ENCODE results near the gene HECTD1. TPM values are rescaled to one million over a fixed set of nuclear protein-coding genes. Genes with fewer than 3 reads are reported as not detected.

The HECTD1 gene
- total and polyA plus RNA-seq, 3 donors from 2014 or later, result 124 to 235 (median 232) TPM

DNA sequence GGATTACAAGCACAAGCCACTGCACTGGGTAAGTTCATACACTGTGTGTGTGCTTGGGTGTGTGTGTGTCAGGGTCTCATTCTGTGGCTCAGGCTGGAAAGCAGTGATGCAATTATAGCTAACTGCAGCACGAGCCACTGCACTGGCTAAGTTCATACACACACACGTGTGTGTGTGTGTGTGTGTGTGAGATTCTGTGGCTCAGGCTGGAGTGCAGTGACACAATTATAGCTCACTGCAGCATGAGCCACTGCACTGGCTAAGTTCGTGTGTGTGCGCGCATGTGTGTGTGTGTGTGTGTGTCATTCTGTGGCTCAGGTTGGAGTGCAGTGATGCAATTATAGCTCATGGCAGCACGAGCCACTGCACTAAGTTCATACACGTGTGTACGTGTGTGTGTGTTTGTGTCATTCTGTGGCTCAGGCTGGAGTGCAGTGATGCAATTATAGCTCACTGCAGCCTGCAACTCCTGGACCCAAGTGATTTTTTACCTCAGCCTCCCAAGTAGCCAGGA is 85.4 kb downstream of the HECTD1 start:
- intact Hi-C loops (cut with DNase I; ENCODE audit: low total_unique reads), result no loop called here
- WGBS, 2 donors, result 72 to 84% methylated on average over 8 of the region's 8 CpGs

DNA sequence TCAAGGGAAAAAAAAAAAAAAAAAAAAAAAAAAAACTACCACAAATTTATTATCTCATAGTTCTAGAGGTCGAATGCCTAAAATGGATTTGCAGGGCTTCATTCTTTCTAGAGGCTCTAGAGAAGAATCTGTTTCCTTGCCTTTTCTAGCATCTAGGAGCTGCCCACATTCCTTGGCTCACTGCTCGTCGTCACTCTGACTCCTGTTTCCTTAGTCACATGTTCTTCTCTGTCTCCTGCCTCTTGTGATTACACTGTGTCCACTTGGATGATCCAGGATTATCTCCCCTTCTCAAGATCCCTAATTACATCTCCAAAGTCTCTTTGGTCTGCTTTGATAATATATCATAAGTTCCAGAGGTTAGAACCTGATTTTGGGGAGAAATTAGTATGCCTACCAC is 88.7 kb downstream of the HECTD1 start:
- H3K36me3 ChIP-seq (ENCODE audit: low read depth, missing control alignments), result no peaks in the 10 kb centered on the region
- no peak for DNase-seq
- H3K4me3 ChIP-seq, result no peak overlapping the region
- no peaks in the 10 kb centered on the region for H3K9me3 ChIP-seq
- intact Hi-C loops (cut with DNase I; ENCODE audit: low total_unique reads), result no loop called here
- H3K27ac ChIP-seq, result no peak overlapping the region
- 63 to 69% methylated on average over 3 of the region's 3 CpGs for WGBS, 2 donors
- no peak for TF ChIP-seq POLR2A (IDR thresholded peaks at IDR 0.05)
- TF ChIP-seq, protein P1, sequence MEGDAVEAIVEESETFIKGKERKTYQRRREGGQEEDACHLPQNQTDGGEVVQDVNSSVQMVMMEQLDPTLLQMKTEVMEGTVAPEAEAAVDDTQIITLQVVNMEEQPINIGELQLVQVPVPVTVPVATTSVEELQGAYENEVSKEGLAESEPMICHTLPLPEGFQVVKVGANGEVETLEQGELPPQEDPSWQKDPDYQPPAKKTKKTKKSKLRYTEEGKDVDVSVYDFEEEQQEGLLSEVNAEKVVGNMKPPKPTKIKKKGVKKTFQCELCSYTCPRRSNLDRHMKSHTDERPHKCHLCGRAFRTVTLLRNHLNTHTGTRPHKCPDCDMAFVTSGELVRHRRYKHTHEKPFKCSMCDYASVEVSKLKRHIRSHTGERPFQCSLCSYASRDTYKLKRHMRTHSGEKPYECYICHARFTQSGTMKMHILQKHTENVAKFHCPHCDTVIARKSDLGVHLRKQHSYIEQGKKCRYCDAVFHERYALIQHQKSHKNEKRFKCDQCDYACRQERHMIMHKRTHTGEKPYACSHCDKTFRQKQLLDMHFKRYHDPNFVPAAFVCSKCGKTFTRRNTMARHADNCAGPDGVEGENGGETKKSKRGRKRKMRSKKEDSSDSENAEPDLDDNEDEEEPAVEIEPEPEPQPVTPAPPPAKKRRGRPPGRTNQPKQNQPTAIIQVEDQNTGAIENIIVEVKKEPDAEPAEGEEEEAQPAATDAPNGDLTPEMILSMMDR (IDR thresholded peaks at IDR 0.05), result no peak
- no peaks in the 10 kb centered on the region for H3K4me1 ChIP-seq
- no peaks in the 10 kb centered on the region for H3K27me3 ChIP-seq

More for the DNA sequence above, 85.4 kb downstream of the HECTD1 start:
- no peaks in the 10 kb centered on the region for H3K27me3 ChIP-seq
- no peak overlapping the region for H3K27ac ChIP-seq
- H3K9me3 ChIP-seq, result no peaks in the 10 kb centered on the region
- no peaks in the 10 kb centered on the region for H3K36me3 ChIP-seq (ENCODE audit: low read depth, missing control alignments)
- H3K4me1 ChIP-seq, result no peaks in the 10 kb centered on the region
- H3K4me3 ChIP-seq, result no peak overlapping the region
- TF ChIP-seq, protein P1 (IDR thresholded peaks at IDR 0.05), result no peak
- no peak for TF ChIP-seq POLR2A (IDR thresholded peaks at IDR 0.05)
- DNase-seq, result no peak

DNA sequence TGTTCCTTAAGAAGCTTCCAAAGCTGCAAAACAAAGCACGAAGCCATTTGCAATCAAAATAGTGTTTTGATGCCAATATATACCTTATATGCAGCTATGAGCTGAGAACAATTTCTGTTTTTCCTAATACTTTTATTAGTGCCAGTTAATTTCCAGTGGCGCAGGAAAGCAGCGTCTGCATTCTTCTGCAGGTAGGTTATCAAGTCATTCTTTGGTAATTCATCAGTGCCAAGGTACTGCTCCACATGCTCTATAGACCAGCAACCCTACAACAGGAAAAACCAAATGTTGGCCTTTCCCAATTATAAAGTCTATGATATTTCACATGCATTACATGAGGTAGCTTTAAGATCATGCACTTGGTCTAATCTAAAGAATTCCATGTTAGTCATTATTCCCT is 93.8 kb downstream of the HECTD1 start:
- no peaks in the 10 kb centered on the region for H3K27me3 ChIP-seq
- no peaks in the 10 kb centered on the region for H3K9me3 ChIP-seq
- no peak overlapping the region for H3K27ac ChIP-seq
- WGBS, 2 donors, result 90 to 93% methylated on average over 3 of the region's 3 CpGs
- no peak for DNase-seq
- intact Hi-C loops (cut with DNase I; ENCODE audit: low total_unique reads), result no loop called here
- no peaks in the 10 kb centered on the region for H3K36me3 ChIP-seq (ENCODE audit: low read depth, missing control alignments)
- no peaks in the 10 kb centered on the region for H3K4me1 ChIP-seq
- no peak overlapping the region for H3K4me3 ChIP-seq
- TF ChIP-seq, protein P1 (IDR thresholded peaks at IDR 0.05), result no peak
- no peak for TF ChIP-seq POLR2A (IDR thresholded peaks at IDR 0.05)

DNA sequence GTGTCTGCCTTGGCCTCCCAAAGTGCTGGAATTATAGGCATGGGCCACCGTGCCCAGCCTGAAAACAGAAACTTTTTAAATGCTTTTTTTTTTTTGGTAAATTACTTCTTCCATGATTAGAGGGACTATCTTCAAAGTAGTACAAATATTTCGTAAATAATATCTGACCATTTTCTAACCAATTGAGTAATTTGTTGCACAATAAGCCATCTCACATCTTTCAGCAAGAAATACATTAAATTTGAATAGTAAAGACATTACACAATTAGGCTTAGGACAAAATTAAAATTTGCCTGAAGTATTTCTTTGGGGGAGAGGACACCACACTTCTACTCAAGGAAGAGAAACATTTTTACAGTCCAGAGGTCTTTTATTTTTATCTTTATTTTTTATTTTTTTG is 96.7 kb downstream of the HECTD1 start:
- Histone ChIP-seq H3K9me3 (no peaks in the 10 kb centered on the region), H3K4me1 (no peaks in the 10 kb centered on the region), H3K27ac (no peak overlapping the region), H3K27me3 (no peaks in the 10 kb centered on the region), H3K36me3 (ENCODE audit: low read depth, missing control alignments) (no peaks in the 10 kb centered on the region), H3K4me3 (no peak overlapping the region)
- WGBS, 2 donors, result 88 to 100% methylated on average over 2 of the region's 2 CpGs
- DNase-seq, result no peak
- intact Hi-C loops (cut with DNase I; ENCODE audit: low total_unique reads), result no loop called here
- TF ChIP-seq, protein P1 (IDR thresholded peaks at IDR 0.05), result no peak
- no peak for TF ChIP-seq POLR2A (IDR thresholded peaks at IDR 0.05)

DNA sequence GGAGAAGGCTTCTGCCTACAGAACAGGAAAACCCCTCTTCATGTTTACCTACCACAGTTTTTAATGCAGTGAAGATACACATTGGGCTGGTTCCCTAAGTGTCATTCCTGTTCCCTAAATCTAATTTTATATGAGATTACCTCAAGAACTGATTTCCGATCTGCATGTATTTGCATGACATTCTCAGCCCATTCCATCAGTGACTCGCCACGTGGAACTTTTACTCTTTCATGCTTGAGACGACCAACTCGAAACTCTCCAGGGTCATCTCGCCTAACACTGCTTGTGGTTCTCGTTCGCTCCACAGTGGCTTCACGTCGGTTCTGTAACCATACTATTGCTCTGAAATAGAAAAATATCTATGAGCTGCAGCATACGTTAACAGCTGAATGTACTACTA is 98.3 kb downstream of the HECTD1 start:
- H3K4me3 ChIP-seq, result no peak overlapping the region
- no peaks in the 10 kb centered on the region for H3K36me3 ChIP-seq (ENCODE audit: low read depth, missing control alignments)
- no peak for TF ChIP-seq POLR2A (IDR thresholded peaks at IDR 0.05)
- TF ChIP-seq, protein P1 (IDR thresholded peaks at IDR 0.05), result no peak
- DNase-seq, result no peak
- no peaks in the 10 kb centered on the region for H3K4me1 ChIP-seq
- intact Hi-C loops (cut with DNase I; ENCODE audit: low total_unique reads), result no loop called here
- no peaks in the 10 kb centered on the region for H3K9me3 ChIP-seq
- no peak overlapping the region for H3K27ac ChIP-seq
- 88 to 93% methylated on average over 11 of the region's 11 CpGs for WGBS, 2 donors
- no peaks in the 10 kb centered on the region for H3K27me3 ChIP-seq

Data from testis (tissue), 3 donors.